NCI-H82 (cell line): ENCODE results near the gene CD72.

ENCODE experiments used
- DNase-seq: peaks from one replicate; lab custom pipeline; 2025; lab: John Stamatoyannopoulos, UW

Gene CD72

GRCh38 chr9:35618325-35618727, at the start of gene CD72:
Gene CD72, minus strand, starts transcription at chr9:35618413. Its CDS starts 110 bp downstream, at chr9:35618303.
- no peak for DNase-seq

- DNase-seq, result no peak
Observed at GRCh38 chr9:35667939-35668338, 49.7 kb upstream of the CD72 start.

- DNase-seq, result no peak
Observed at GRCh38 chr9:35666549-35666948, 48.3 kb upstream of the CD72 start.

- DNase-seq, result no peak
Observed at GRCh38 chr9:35666045-35666444, 47.8 kb upstream of the CD72 start.

- no peak for DNase-seq
Observed at GRCh38 chr9:35665471-35665818, 47.2 kb upstream of the CD72 start.

GRCh38 chr9:35664531-35665470, 46.6 kb upstream of the CD72 start, which contains the start of gene ARHGEF39:
Gene ARHGEF39, minus strand, starts transcription at chr9:35665195. Its CDS starts 26 bp downstream, at chr9:35665169.
- peak; percentile 83 for DNase-seq

- no peak for DNase-seq
Observed at GRCh38 chr9:35662437-35662836, 44.2 kb upstream of the CD72 start.

GRCh38 chr9:35661756-35662350, 43.6 kb upstream of the CD72 start:
- no peak for DNase-seq

GRCh38 chr9:35660966-35661415, 42.8 kb upstream of the CD72 start:
- DNase-seq, result peak; percentile 10

GRCh38 chr9:35659340-35659739, 41.1 kb upstream of the CD72 start:
- no peak for DNase-seq

GRCh38 chr9:35658968-35659220, 40.7 kb upstream of the CD72 start:
- peak; percentile 47 for DNase-seq

GRCh38 chr9:35658137-35658967, 40.1 kb upstream of the CD72 start, which contains the start of gene CCDC107:
Gene CCDC107, plus strand, starts transcription at chr9:35658292. Its CDS starts 88 bp downstream, at chr9:35658380.
- peak; percentile 85 for DNase-seq

GRCh38 chr9:35657546-35658136, 39.4 kb upstream of the CD72 start, which contains the start of gene RMRP:
Gene RMRP, minus strand, starts transcription at chr9:35658019.
- DNase-seq, result peak; percentile 99

GRCh38 chr9:35656831-35657545, 38.8 kb upstream of the CD72 start:
- no peak for DNase-seq

GRCh38 chr9:35656348-35656747, 38.1 kb upstream of the CD72 start:
- DNase-seq, result no peak

GRCh38 chr9:35653611-35654010, 35.4 kb upstream of the CD72 start:
- DNase-seq, result no peak

GRCh38 chr9:35652829-35653209, 34.6 kb upstream of the CD72 start:
- DNase-seq, result no peak

- no peak for DNase-seq
Observed at GRCh38 chr9:35651956-35652828, 34.0 kb upstream of the CD72 start.

- DNase-seq, result no peak
Observed at GRCh38 chr9:35650341-35651158, 32.3 kb upstream of the CD72 start, which contains the start of gene SIT1. Gene SIT1, minus strand, starts transcription at chr9:35650931. Its CDS starts 78 bp downstream, at chr9:35650853.
